ENCODE data around the gene EPPIN.
"Not testable (repeated sequence)": the region's sequence is repeated elsewhere in the genome, so short reads cannot be mapped to it uniquely, and the experiment has no call there.

Gene EPPIN

GRCh38 chr20:45583502-45583901, 36.3 kb upstream of the EPPIN start:
- DNase-seq (ENCODE audit: low spot score) = no peak
- TF ChIP-seq, protein P1, sequence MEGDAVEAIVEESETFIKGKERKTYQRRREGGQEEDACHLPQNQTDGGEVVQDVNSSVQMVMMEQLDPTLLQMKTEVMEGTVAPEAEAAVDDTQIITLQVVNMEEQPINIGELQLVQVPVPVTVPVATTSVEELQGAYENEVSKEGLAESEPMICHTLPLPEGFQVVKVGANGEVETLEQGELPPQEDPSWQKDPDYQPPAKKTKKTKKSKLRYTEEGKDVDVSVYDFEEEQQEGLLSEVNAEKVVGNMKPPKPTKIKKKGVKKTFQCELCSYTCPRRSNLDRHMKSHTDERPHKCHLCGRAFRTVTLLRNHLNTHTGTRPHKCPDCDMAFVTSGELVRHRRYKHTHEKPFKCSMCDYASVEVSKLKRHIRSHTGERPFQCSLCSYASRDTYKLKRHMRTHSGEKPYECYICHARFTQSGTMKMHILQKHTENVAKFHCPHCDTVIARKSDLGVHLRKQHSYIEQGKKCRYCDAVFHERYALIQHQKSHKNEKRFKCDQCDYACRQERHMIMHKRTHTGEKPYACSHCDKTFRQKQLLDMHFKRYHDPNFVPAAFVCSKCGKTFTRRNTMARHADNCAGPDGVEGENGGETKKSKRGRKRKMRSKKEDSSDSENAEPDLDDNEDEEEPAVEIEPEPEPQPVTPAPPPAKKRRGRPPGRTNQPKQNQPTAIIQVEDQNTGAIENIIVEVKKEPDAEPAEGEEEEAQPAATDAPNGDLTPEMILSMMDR (IDR thresholded peaks at IDR 0.05; ENCODE audit: borderline replicate concordance, control extremely low read depth, extremely low read depth, insufficient read depth, missing control alignments) = no peak
- in situ Hi-C loops (cut with MboI; ENCODE audit: low sequenced_read_pairs, unreplicated experiment) = loop anchor here (25.0 kb wide), 1 partner anchor 179 kb away; no protein-coding TSS in a partner anchor

- TF ChIP-seq, protein P1 (IDR thresholded peaks at IDR 0.05; ENCODE audit: borderline replicate concordance, control extremely low read depth, extremely low read depth, insufficient read depth, missing control alignments) = no peak
- in situ Hi-C loops (cut with MboI; ENCODE audit: low sequenced_read_pairs, unreplicated experiment) = loop anchor here (25.0 kb wide), 1 partner anchor 181 kb away; no protein-coding TSS in a partner anchor
Measured at GRCh38 chr20:45581702-45582101, 34.5 kb upstream of the EPPIN start.

GRCh38 chr20:45579184-45579583, 32.0 kb upstream of the EPPIN start, which contains the start of gene WFDC8:
Gene WFDC8, minus strand, starts transcription at chr20:45579284. Its CDS starts 37 bp downstream, at chr20:45579247.
- DNase-seq (ENCODE audit: low spot score) = no peak
- TF ChIP-seq, protein P1 (IDR thresholded peaks at IDR 0.05; ENCODE audit: borderline replicate concordance, control extremely low read depth, extremely low read depth, insufficient read depth, missing control alignments) = no peak
- in situ Hi-C loops (cut with MboI; ENCODE audit: low sequenced_read_pairs, unreplicated experiment) = loop anchor here (25.0 kb wide), 1 partner anchor 183 kb away; no protein-coding TSS in a partner anchor

More at GRCh38 chr20:45581702-45582101, 34.5 kb upstream of the EPPIN start:
- no peak for DNase-seq (ENCODE audit: low spot score)

DNA sequence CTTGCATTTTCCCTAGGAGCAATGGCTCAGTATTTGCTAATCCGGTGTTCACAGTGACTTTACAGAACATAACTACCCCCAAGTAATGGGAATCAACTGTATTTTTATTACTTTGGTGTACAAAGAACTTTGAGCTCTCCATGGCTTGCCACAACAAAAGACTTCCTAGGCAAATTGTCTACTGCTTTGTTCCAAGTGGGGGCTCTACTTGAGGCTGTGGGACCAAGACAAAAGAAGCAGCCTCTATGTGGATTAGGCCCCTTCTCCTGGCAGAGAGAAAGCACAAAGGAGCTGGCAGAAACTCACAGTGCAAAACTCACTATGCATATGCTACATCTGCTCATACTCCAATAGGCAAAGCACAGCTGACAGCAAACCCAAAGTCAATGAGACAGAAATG, 31.0 kb upstream of the EPPIN start:
- no peak for DNase-seq (ENCODE audit: low spot score)
- in situ Hi-C loops (cut with MboI; ENCODE audit: low sequenced_read_pairs, unreplicated experiment) = loop anchor here (25.0 kb wide), 1 partner anchor 184 kb away; no protein-coding TSS in a partner anchor
- TF ChIP-seq, protein P1 (IDR thresholded peaks at IDR 0.05; ENCODE audit: borderline replicate concordance, control extremely low read depth, extremely low read depth, insufficient read depth, missing control alignments) = no peak

DNA sequence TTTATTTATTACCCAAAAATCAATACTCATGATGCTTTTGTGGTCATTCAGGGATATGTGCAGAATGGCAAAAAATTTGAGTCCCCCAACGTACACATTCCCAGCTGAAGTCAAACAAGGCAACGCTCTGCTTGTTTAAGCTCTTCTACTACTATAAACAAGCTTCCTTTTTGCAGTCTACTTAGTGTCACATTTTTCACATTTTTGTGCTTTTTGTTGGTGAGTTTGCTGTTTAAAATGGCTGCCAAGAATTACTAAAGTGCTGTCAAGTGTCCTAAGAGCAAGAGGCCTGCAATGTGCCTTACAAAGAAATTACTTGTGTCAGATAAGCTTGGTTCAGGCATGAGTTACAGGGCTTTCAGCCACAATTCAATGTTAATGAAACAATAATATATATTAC, 29.8 kb upstream of the EPPIN start:
- in situ Hi-C loops (cut with MboI; ENCODE audit: low sequenced_read_pairs, unreplicated experiment) = loop anchor here (25.0 kb wide), 1 partner anchor 185 kb away; no protein-coding TSS in a partner anchor
- TF ChIP-seq, protein P1 (IDR thresholded peaks at IDR 0.05; ENCODE audit: borderline replicate concordance, control extremely low read depth, extremely low read depth, insufficient read depth, missing control alignments) = no peak
- no peak for DNase-seq (ENCODE audit: low spot score)

DNA sequence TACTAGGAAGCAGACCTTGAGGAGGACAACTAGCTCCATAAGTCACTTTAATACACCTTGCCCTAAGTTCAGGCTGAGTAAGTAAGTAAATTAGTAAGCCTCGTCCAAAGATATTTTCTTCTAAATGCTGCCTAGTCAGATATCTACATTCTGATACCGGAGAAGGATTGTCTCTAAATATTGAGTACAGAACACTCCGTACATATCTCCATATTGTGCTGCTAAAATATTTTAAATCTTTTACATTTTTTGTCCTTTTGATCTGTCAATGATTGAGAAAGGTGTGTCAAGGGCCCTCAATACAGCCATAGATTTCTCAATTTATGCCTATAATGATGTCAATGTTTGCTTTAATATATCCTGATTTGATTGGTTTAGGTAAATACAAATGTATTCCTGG, 28.7 kb upstream of the EPPIN start:
- TF ChIP-seq, protein P1 (IDR thresholded peaks at IDR 0.05; ENCODE audit: borderline replicate concordance, control extremely low read depth, extremely low read depth, insufficient read depth, missing control alignments) = no peak
- no peak for DNase-seq (ENCODE audit: low spot score)
- in situ Hi-C loops (cut with MboI; ENCODE audit: low sequenced_read_pairs, unreplicated experiment) = loop anchor here (25.0 kb wide), 1 partner anchor 186 kb away; no protein-coding TSS in a partner anchor

- in situ Hi-C loops (cut with MboI; ENCODE audit: low sequenced_read_pairs, unreplicated experiment); DNase-seq (ENCODE audit: low spot score): not testable (repeated sequence)
Measured at GRCh38 chr20:45569650-45570049, 22.4 kb upstream of the EPPIN start.
